Posterior cingulate gyrus (tissue), 11 donors: ENCODE results near the gene KRT39.
"Not testable (repeated sequence)": the region's sequence is repeated elsewhere in the genome, so short reads cannot be mapped to it uniquely, and the experiment has no call there.

Source experiments
- DNase-seq, 10 donors: peaks; one replicate each; pipeline versions ENCODE4 v3.0.0 to v3.0.0-alpha.2; 2020 to 2021; ENCODE audit warnings: mixed read lengths in 3 of 10
- intact Hi-C: fragments of 100-400 bp; cut with DNase I; formaldehyde crosslinking; loops from one replicate; pipeline ENCODE4 v1.15.1; 2023

The KRT39 gene

GRCh38 chr17:40966848-40967247 is at the start of gene KRT39:
Gene KRT39 (minus strand): TSS chr17:40966948. CDS start chr17:40966856, 92 bp downstream.
- DNase-seq, result no peak
- intact Hi-C loops, result no loop called here

GRCh38 chr17:41015454-41015853 is 48.7 kb upstream of the KRT39 start:
- intact Hi-C loops, result no loop called here
- DNase-seq, result no peak

- intact Hi-C loops, result no loop called here
- no peak for DNase-seq
Measured at GRCh38 chr17:41013606-41014005, 46.9 kb upstream of the KRT39 start.

- intact Hi-C loops, result no loop called here
- DNase-seq, result no peak
Measured at GRCh38 chr17:41013181-41013580, 46.4 kb upstream of the KRT39 start.

GRCh38 chr17:41012326-41013120 is 45.8 kb upstream of the KRT39 start:
- intact Hi-C loops, result no loop called here
- no peak for DNase-seq

- no peak for DNase-seq
- intact Hi-C loops, result no loop called here
Measured at GRCh38 chr17:41010441-41010840, 43.7 kb upstream of the KRT39 start.

GRCh38 chr17:41009936-41010335 is 43.2 kb upstream of the KRT39 start:
- DNase-seq, result no peak
- intact Hi-C loops, result no loop called here

- intact Hi-C loops, result no loop called here
Measured at GRCh38 chr17:41009301-41009760, 42.6 kb upstream of the KRT39 start.

GRCh38 chr17:41008811-41009210 is 42.1 kb upstream of the KRT39 start, which contains the start of gene KRTAP3-1:
Gene KRTAP3-1 (minus strand): TSS chr17:41009128. CDS start chr17:41009074, 54 bp downstream.
- DNase-seq, result peak in 2 of 10 donors; percentile 47 to 72
- intact Hi-C loops, result no loop called here

More at GRCh38 chr17:41009301-41009760, 42.6 kb upstream of the KRT39 start:
- no peak for DNase-seq

GRCh38 chr17:41004397-41004796 is 37.6 kb upstream of the KRT39 start:
- DNase-seq, result peak in 1 of 10 donors; percentile 65
- intact Hi-C loops, result no loop called here

- no peak for DNase-seq
- intact Hi-C loops, result no loop called here
Measured at GRCh38 chr17:41003926-41004325, 37.2 kb upstream of the KRT39 start.

- no peak for DNase-seq
- intact Hi-C loops, result no loop called here
Measured at GRCh38 chr17:41002814-41003213, 36.1 kb upstream of the KRT39 start.

- intact Hi-C loops, result no loop called here
- no peak for DNase-seq
Measured at GRCh38 chr17:41001795-41002194, 35.0 kb upstream of the KRT39 start.

GRCh38 chr17:40999563-40999962 is 32.8 kb upstream of the KRT39 start, which contains the start of gene KRTAP3-2:
Gene KRTAP3-2 (minus strand): TSS chr17:40999906. CDS start chr17:40999853, 53 bp downstream.
- intact Hi-C loops, result not testable (repeated sequence)
- DNase-seq, result peak in 8 of 10 donors; percentile 18 to 90 (median 31)

GRCh38 chr17:40997361-40997760 is 30.6 kb upstream of the KRT39 start:
- intact Hi-C loops, result no loop called here
- no peak for DNase-seq

GRCh38 chr17:40996829-40997228 is 30.1 kb upstream of the KRT39 start:
- intact Hi-C loops, result no loop called here
- no peak for DNase-seq

- DNase-seq, result no peak
- intact Hi-C loops, result no loop called here
Measured at GRCh38 chr17:40995116-40995515, 28.4 kb upstream of the KRT39 start.

GRCh38 chr17:40993839-40994238 is 27.1 kb upstream of the KRT39 start, which contains the start of gene KRTAP3-3:
Gene KRTAP3-3 (minus strand): TSS chr17:40994164. CDS start chr17:40994097, 67 bp downstream.
- intact Hi-C loops, result no loop called here

GRCh38 chr17:40993084-40993483 is 26.3 kb upstream of the KRT39 start:
- no peak for DNase-seq
- intact Hi-C loops, result no loop called here

More at GRCh38 chr17:40993839-40994238, 27.1 kb upstream of the KRT39 start, which contains the start of gene KRTAP3-3:
- no peak for DNase-seq

- intact Hi-C loops, result no loop called here
- DNase-seq, result no peak
Measured at GRCh38 chr17:40992666-40993065, 25.9 kb upstream of the KRT39 start.

GRCh38 chr17:40986920-40987319 is 20.2 kb upstream of the KRT39 start:
- intact Hi-C loops, result no loop called here
- DNase-seq, result no peak

GRCh38 chr17:40984226-40984625 is 17.5 kb upstream of the KRT39 start, which contains the start of gene KRT40:
Gene KRT40 (minus strand): TSS chr17:40984326. CDS start chr17:40984273, 53 bp downstream.
- no peak for DNase-seq
- intact Hi-C loops, result no loop called here
